Tibial nerve (tissue), 4 donors: ENCODE results near the gene DOCK2. TPM values are rescaled to one million over a fixed set of nuclear protein-coding genes. Genes with fewer than 3 reads are reported as not detected.

Experiments used
- DNase-seq, 2 donors: peaks; one replicate each; pipeline ENCODE4 v3.0.0-alpha.2; 2019; ENCODE audit warnings: low spot score in 2 of 2
- H3K27ac ChIP-seq, 4 donors: fragments of 200-600 bp; sonication (generic) in 3 of 4; one replicate each; pipeline ENCODE4 v1.5.1; 2017 to 2019; ENCODE audit warnings: mild to moderate bottlenecking in 1 of 4
- H3K27me3 ChIP-seq, 2 donors: fragments of 200-600 bp; sonication (generic) in 1 of 2; one replicate each; pipeline versions ENCODE4 v1.5.1 to v1.6.0; 2017 to 2019
- H3K36me3 ChIP-seq, 3 donors: fragments of 200-600 bp; sonication (generic); one replicate each; pipeline ENCODE4 v1.5.1; 2018 to 2019
- H3K4me1 ChIP-seq, 4 donors: fragments of 200-600 bp; sonication (generic) in 3 of 4; one replicate each; pipeline ENCODE4 v1.5.1; 2017 to 2019
- H3K4me3 ChIP-seq, 4 donors: fragments of 200-600 bp; sonication (generic) in 3 of 4; one replicate each; pipeline ENCODE4 v1.5.1; 2017 to 2019; ENCODE audit warnings: mild to moderate bottlenecking in 1 of 4, moderate library complexity in 1 of 4
- H3K9me3 ChIP-seq, 4 donors: fragments of 200-600 bp; sonication (generic) in 3 of 4; one replicate each; pipeline ENCODE4 v1.5.1; 2017 to 2019
- EP300 ChIP-seq, 2 donors: sonication (generic); formaldehyde crosslinking; IDR thresholded peaks; one replicate each; pipeline ENCODE4 v1.6.1; 2017; ENCODE audit warnings: antibody characterized with exemption in 2 of 2, mild to moderate bottlenecking in 1 of 2
- POLR2A ChIP-seq, 2 donors: fragments of 450-650 bp; IDR thresholded peaks; one replicate each; pipeline ENCODE4 v1.6.1; 2017; ENCODE audit warnings: antibody characterized with exemption in 2 of 2, mild to moderate bottlenecking in 2 of 2, moderate library complexity in 2 of 2
- WGBS, 2 donors: methylation state at CpG; one replicate each; pipeline ENCODE4 v1.1.5; 2018; 5-methylcytosine and 5-hydroxymethylcytosine counted together
- total RNA-seq, 4 donors: library from RNA; depleted of rRNA; stranded (reverse); fragments of >200 nt; gene quantifications; one replicate each; pipeline ENCODE4 v1.1.0, GENCODE V29; 2016
- TF ChIP-seq, protein P1 (sequence below), 5 experiments: fragments of 200-600 bp in 3 of 5; fragments of 450-650 bp in 2 of 5; sonication (generic) in 3 of 5; IDR thresholded peaks; one replicate each; pipeline ENCODE4 v1.5.1; 2016 to 2019; ENCODE audit warnings: antibody characterized with exemption in 5 of 5, mild to moderate bottlenecking in 3 of 5, moderate library complexity in 2 of 5

The DOCK2 gene
- total RNA-seq, 4 donors from 2014 or later, result 14.9 to 83.4 (median 23.8) TPM

GRCh38 chr5:169893571-169893970, 256.5 kb downstream of the DOCK2 start:
- no peaks in the 10 kb centered on the region for H3K4me1 ChIP-seq
- TF ChIP-seq POLR2A (IDR thresholded peaks at IDR 0.05) (no peak), EP300 (IDR thresholded peaks at IDR 0.05) (no peak)
- TF ChIP-seq, protein P1, sequence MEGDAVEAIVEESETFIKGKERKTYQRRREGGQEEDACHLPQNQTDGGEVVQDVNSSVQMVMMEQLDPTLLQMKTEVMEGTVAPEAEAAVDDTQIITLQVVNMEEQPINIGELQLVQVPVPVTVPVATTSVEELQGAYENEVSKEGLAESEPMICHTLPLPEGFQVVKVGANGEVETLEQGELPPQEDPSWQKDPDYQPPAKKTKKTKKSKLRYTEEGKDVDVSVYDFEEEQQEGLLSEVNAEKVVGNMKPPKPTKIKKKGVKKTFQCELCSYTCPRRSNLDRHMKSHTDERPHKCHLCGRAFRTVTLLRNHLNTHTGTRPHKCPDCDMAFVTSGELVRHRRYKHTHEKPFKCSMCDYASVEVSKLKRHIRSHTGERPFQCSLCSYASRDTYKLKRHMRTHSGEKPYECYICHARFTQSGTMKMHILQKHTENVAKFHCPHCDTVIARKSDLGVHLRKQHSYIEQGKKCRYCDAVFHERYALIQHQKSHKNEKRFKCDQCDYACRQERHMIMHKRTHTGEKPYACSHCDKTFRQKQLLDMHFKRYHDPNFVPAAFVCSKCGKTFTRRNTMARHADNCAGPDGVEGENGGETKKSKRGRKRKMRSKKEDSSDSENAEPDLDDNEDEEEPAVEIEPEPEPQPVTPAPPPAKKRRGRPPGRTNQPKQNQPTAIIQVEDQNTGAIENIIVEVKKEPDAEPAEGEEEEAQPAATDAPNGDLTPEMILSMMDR (IDR thresholded peaks at IDR 0.05), result no peak
- H3K4me3 ChIP-seq, result no peak overlapping the region
- H3K9me3 ChIP-seq, result no peaks in the 10 kb centered on the region
- whole genome bisulfite sequencing, 2 donors, result 28 to 30% methylated on average over 2 of the region's 2 CpGs
- H3K27ac ChIP-seq, result no peak overlapping the region
- H3K27me3 ChIP-seq, result no peaks in the 10 kb centered on the region
- H3K36me3 ChIP-seq, result no peaks in the 10 kb centered on the region
- no peak for DNase-seq

DNA sequence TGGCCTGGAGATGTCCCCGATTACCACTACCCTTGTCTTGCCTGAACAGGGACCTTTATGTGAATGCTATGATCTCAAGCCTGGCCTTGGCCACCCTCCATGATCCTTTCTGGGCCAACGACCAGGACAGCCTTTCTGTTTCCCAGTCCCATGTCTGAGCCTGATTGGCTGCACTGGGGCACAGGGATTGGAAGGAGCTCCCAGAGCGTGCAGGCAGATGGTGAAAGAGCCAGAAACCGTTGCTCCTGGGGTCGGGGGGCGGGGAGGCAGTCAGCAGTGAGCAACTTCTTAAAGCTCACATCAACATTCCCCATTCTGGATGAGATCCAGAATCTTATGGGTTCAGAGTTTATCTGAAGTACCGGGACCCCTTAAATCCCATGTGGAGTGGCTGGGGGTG, 258.9 kb downstream of the DOCK2 start:
- Histone ChIP-seq H3K9me3 (no peaks in the 10 kb centered on the region), H3K27ac (no peak overlapping the region), H3K4me3 (no peak overlapping the region), H3K4me1 (no peaks in the 10 kb centered on the region), H3K27me3 (no peaks in the 10 kb centered on the region), H3K36me3 (no peaks in the 10 kb centered on the region)
- DNase-seq, result no peak
- WGBS, 2 donors, result 29 to 33% methylated on average over 7 of the region's 7 CpGs
- TF ChIP-seq POLR2A (IDR thresholded peaks at IDR 0.05) (no peak), EP300 (IDR thresholded peaks at IDR 0.05) (no peak)
- TF ChIP-seq, protein P1 (IDR thresholded peaks at IDR 0.05), result no peak

- no peak for DNase-seq
- H3K4me3 ChIP-seq, result no peak overlapping the region
- H3K36me3 ChIP-seq, result no peaks in the 10 kb centered on the region
- TF ChIP-seq POLR2A (IDR thresholded peaks at IDR 0.05) (no peak), EP300 (IDR thresholded peaks at IDR 0.05) (no peak)
- TF ChIP-seq, protein P1 (IDR thresholded peaks at IDR 0.05), result no peak
- H3K4me1 ChIP-seq, result no peaks in the 10 kb centered on the region
- H3K9me3 ChIP-seq, result no peaks in the 10 kb centered on the region
- WGBS, 2 donors, result 87 to 95% methylated on average over 4 of the region's 4 CpGs
- no peaks in the 10 kb centered on the region for H3K27me3 ChIP-seq
- H3K27ac ChIP-seq, result no peak overlapping the region
These were observed 260.4 kb downstream of the DOCK2 start for GRCh38 chr5:169897481-169897880.

DNA sequence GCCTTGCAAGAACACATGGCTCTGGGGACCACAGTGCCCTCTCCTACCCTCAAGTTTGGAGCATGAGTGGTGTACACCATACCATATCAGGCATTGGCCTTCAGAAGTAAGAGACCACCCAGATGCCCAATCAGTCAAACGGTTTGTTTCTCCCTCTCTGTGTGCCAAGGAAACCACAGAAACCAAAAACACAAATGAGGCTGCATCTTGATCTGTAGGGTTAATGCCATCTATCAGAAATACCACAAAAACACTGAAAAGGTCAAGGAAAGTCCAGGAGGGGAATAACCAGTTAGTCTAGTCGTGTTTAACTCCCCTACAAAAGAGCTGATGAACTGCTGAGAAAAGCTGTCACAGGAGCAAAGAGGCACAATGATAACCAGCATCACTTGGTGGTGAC, 264.8 kb downstream of the DOCK2 start:
- 52 to 53% methylated on average over 2 of the region's 2 CpGs for WGBS, 2 donors
- H3K9me3 ChIP-seq, result no peaks in the 10 kb centered on the region
- H3K27ac ChIP-seq, result no peak overlapping the region
- DNase-seq, result no peak
- no peaks in the 10 kb centered on the region for H3K4me1 ChIP-seq
- H3K27me3 ChIP-seq, result no peaks in the 10 kb centered on the region
- H3K36me3 ChIP-seq, result no peaks in the 10 kb centered on the region
- TF ChIP-seq, protein P1 (IDR thresholded peaks at IDR 0.05), result no peak
- TF ChIP-seq POLR2A (IDR thresholded peaks at IDR 0.05) (no peak), EP300 (IDR thresholded peaks at IDR 0.05) (no peak)
- no peak overlapping the region for H3K4me3 ChIP-seq

DNA sequence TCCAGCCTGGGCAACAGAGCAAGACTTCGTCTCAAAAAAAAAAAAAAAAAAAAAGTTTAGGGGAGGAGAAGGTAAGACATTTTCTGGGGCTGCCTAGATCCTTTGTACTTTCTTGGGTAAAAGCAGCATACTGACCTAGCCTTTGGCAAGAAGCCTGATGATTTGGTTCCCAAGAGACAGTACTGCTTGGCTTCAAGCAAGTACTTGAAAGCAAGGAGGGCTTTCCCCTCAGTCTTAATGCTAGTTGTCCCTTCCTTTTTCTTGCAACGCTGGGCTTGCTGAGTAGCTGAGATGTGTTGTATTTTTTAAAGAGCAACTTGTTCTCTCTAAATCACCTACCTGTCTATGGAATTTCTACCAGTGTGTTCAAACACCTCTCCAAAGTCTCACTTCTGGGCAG, 267.0 kb downstream of the DOCK2 start:
- TF ChIP-seq EP300 (IDR thresholded peaks at IDR 0.05) (no peak), POLR2A (IDR thresholded peaks at IDR 0.05) (no peak)
- TF ChIP-seq, protein P1 (IDR thresholded peaks at IDR 0.05), result no peak
- no peaks in the 10 kb centered on the region for H3K36me3 ChIP-seq
- no peaks in the 10 kb centered on the region for H3K4me1 ChIP-seq
- no peak overlapping the region for H3K4me3 ChIP-seq
- 57 to 74% methylated on average over 2 of the region's 2 CpGs for WGBS, 2 donors
- no peaks in the 10 kb centered on the region for H3K27me3 ChIP-seq
- no peaks in the 10 kb centered on the region for H3K9me3 ChIP-seq
- DNase-seq, result peak in 1 of 2 donors; percentile 8
- no peak overlapping the region for H3K27ac ChIP-seq
